GM12878 (cell line): ENCODE results near the gene ELK3. TPM values are rescaled to one million over a fixed set of nuclear protein-coding genes. Genes with fewer than 3 reads are reported as not detected.

Experiments used
- ATAC-seq: fragments of 200-7000 bp; cut with Tn5 transposase; 3 replicates; pipeline ENCODE4 v1.9.1; 2020; ENCODE audit warnings: mild to moderate bottlenecking, moderate library complexity
- BruUV-seq: library from RNA; stranded (reverse); fragments of 400-500 nt; replicated peaks from 2 replicates; lab custom pipeline; 2021; lab: Mats Ljungman, UMichigan
- CTCF ChIA-PET: fragments of 300-600 bp; sonication (Branson Sonifier 250); formaldehyde crosslinking; extraction: SDS; loops from one replicate; lab custom pipeline; 2021; ENCODE audit warnings: inconsistent platforms; lab: Yijun Ruan, JAX
- POLR2A ChIA-PET: fragments of 350-600 bp; formaldehyde crosslinking; extraction: SDS; loops from one replicate; lab custom pipeline; 2021; ENCODE audit warnings: inconsistent platforms; lab: Charles Lee
- RAD21 ChIA-PET: fragments of 300-600 bp; sonication (Branson Sonifier 250); formaldehyde crosslinking; loops from one replicate; lab custom pipeline; 2023; ENCODE audit warnings: antibody characterized with exemption; ENCODE audit not compliant: unreplicated experiment; lab: Charles Lee
- SMC1A ChIA-PET: fragments of 300-600 bp; sonication (Branson Sonifier 250); formaldehyde crosslinking; loops from one replicate; lab custom pipeline; 2023; ENCODE audit not compliant: unreplicated experiment, uncharacterized antibody; lab: Charles Lee
- DNase-seq: peaks from one replicate; pipeline ENCODE4 v3.0.0-alpha.2; 2011; ENCODE audit warnings: low read depth, low spot score
- FAIRE-seq: peaks from 3 replicates; lab custom pipeline; 2011; peaks lifted over from hg19 to GRCh38; lab: Jason Lieb, UNC
- H2AFZ ChIP-seq: 2 replicates; pipeline ENCODE4 v1.6.0; 2011; ENCODE audit warnings: low read depth, low read length, control low read depth; ENCODE audit not compliant: control insufficient read depth
- H3K27ac ChIP-seq: 2 replicates; pipeline ENCODE4 v1.5.1; 2011; ENCODE audit warnings: control low read depth; ENCODE audit not compliant: control insufficient read depth, insufficient read depth
- H3K27me3 ChIP-seq, 2 experiments: replicated peaks in 1 of 2; 2 replicates each; pipeline versions ENCODE4 v1.6.0 to v1.6.1; 2011; ENCODE audit warnings: low read length in 1 of 2; ENCODE audit not compliant: control insufficient read depth in 2 of 2, insufficient read depth in 2 of 2
- H3K36me3 ChIP-seq, 2 experiments: 2 replicates each; pipeline ENCODE4 v1.5.1; 2011; ENCODE audit warnings: low read length in 1 of 2; ENCODE audit not compliant: control insufficient read depth in 2 of 2, insufficient read depth in 2 of 2
- H3K4me1 ChIP-seq: 2 replicates; pipeline ENCODE4 v1.6.1; 2011; ENCODE audit warnings: mild to moderate bottlenecking, low read length, moderate library complexity, mixed read lengths; ENCODE audit not compliant: control insufficient read depth, insufficient read depth
- H3K4me2 ChIP-seq: 2 replicates; pipeline ENCODE4 v1.6.0; 2011; ENCODE audit warnings: control low read depth; ENCODE audit not compliant: control insufficient read depth, insufficient read depth
- H3K4me3 ChIP-seq: fragments of 200-600 bp; sonication (generic); 2 replicates; pipeline ENCODE4 v1.5.1; 2016
- H3K79me2 ChIP-seq: 2 replicates; pipeline ENCODE4 v1.6.0; 2011; ENCODE audit warnings: low read length; ENCODE audit not compliant: control insufficient read depth, insufficient read depth
- H3K9ac ChIP-seq: 2 replicates; pipeline ENCODE4 v1.8.0; 2011; ENCODE audit warnings: low read length, control low read depth, mixed read lengths; ENCODE audit not compliant: control insufficient read depth, insufficient read depth
- H3K9me3 ChIP-seq: replicated peaks from 3 replicates; pipeline ENCODE4 v1.5.1; 2011; ENCODE audit warnings: mild to moderate bottlenecking, low read length; ENCODE audit not compliant: control insufficient read depth, insufficient read depth
- H4K20me1 ChIP-seq: 2 replicates; pipeline ENCODE4 v1.6.0; 2011; ENCODE audit not compliant: control insufficient read depth, insufficient read depth
- BHLHE40 ChIP-seq, 2 experiments: fragments of 450-650 bp in 1 of 2; IDR thresholded peaks; 2 replicates each; pipeline ENCODE4 v1.6.1; 2011 to 2017; ENCODE audit warnings: low read depth in 2 of 2, borderline replicate concordance in 1 of 2, improper control_type of control experiment in 1 of 2, low read length in 1 of 2, mild to moderate bottlenecking in 1 of 2
- HDGF ChIP-seq: fragments of 450-650 bp; IDR thresholded peaks from 2 replicates; pipeline ENCODE4 v1.6.1; 2016; ENCODE audit warnings: antibody characterized with exemption
- RFX5 ChIP-seq: IDR thresholded peaks from 2 replicates; pipeline ENCODE4 v1.6.1; 2011; ENCODE audit warnings: low read depth, low read length, improper control_type of control experiment
- SIN3A ChIP-seq: IDR thresholded peaks from 2 replicates; pipeline ENCODE4 v1.6.1; 2012; ENCODE audit warnings: low read depth, low read length, improper control_type of control experiment
- WGBS: methylation state at CpG from one replicate; pipeline ENCODE4 v1.1.6; 2016; ENCODE audit warnings: low lambda C conversion rate; ENCODE audit not compliant: insufficient replicate concordance, insufficient coverage; ENCODE audit errors: missing lambda C conversion rate; 5-methylcytosine and 5-hydroxymethylcytosine counted together
- in situ Hi-C: fragments of 300-500 bp; cut with MboI; formaldehyde crosslinking; loops from 9 replicates; pipeline ENCODE4 v1.14.3; 2018; ENCODE audit warnings: mixed read lengths
- intact Hi-C: fragments of 100-400 bp; cut with micrococcal nuclease; formaldehyde crosslinking; loops from one replicate; pipeline ENCODE4 v1.14.2; 2022; ENCODE audit not compliant: unreplicated experiment
- polyA plus RNA-seq, 11 experiments: library from polyadenylated mRNA; depleted of rRNA in 4 of 11; unstranded in 6 of 11; stranded (reverse) in 5 of 11; fragments of >200 nt; fragmentation: Nextera tagmentation in 4 of 11; fragmentation: Illumina TruSeq in 1 of 11; extraction: Ambion mirVana in 4 of 11; extraction: Trizol in 1 of 11; gene quantifications; 1 replicate in 1 of 11; 2 replicates in 10 of 11; pipeline versions ENCODE4 v1.2.1 to v1.2.3, GENCODE V29; 2011 to 2016; ENCODE audit warnings: inconsistent platforms in 2 of 11, missing spikeins in 2 of 11, low read depth in 1 of 11
- total RNA-seq, 4 experiments: library from RNA; depleted of rRNA in 3 of 4; stranded (reverse); fragments of >200 nt in 3 of 4; fragmentation: Illumina TruSeq in 1 of 4; extraction: Trizol in 1 of 4; gene quantifications; 2 replicates each; pipeline versions ENCODE4 v1.2.1 to v1.2.3, GENCODE V29; 2013 to 2021
- TF ChIP-seq, protein P1 (sequence below): fragments of 450-650 bp; formaldehyde crosslinking; IDR thresholded peaks from 2 replicates; pipeline ENCODE4 v1.5.0; 2022; ENCODE audit warnings: mild to moderate bottlenecking, missing genetic modification characterization
- TF ChIP-seq, protein P2 (sequence below), 3 experiments: IDR thresholded peaks in 2 of 3; conservative IDR thresholded peaks in 1 of 3; 2 replicates each; pipeline ENCODE4 v1.5.1; 2011; ENCODE audit warnings: low read depth in 3 of 3, low read length in 3 of 3, mild to moderate bottlenecking in 3 of 3, control low read depth in 2 of 3, moderate library complexity in 2 of 3, inconsistent platforms in 1 of 3, mixed read lengths in 1 of 3; ENCODE audit not compliant: control insufficient read depth in 2 of 3, insufficient read depth in 1 of 3; ENCODE audit errors: extremely low read depth in 1 of 3
- TF ChIP-seq, protein P3 (sequence below): fragments of 450-650 bp; IDR thresholded peaks from 2 replicates; pipeline ENCODE4 v1.6.1; 2017; ENCODE audit warnings: borderline replicate concordance

The ELK3 gene
- total and polyA plus RNA-seq, 10 of the 15 experiments (the other 5 are each of a cell fraction or from before 2014, with no cell fraction given) = 0.37 to 4.8 (median 0.88) TPM

DNA sequence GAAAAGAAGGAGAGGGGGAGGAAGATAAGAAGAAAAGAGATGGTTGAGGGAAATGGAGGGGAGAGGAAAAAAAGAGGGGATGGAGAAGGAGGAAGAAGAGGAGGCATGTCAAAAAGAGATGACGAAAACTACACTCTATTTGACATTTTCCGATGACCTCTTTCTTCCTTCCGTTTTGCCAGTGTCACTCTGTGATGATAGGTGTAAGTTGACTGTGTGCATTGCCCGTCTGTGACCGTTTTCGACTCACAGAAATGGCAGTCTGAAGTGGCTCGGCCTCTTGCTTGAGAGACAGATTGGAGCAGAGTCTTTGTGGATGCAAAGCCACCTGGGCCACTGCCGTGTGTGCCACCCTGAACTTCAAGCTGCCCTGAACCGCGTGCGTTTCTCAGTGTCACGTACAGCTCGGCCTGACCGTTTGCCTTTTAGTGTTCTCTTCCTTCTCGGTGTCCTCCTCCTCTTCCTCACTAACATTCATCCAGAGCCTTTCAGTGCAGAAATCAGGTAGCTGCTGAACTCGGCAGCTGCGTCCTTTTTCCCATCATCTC is 32.7 kb downstream of the ELK3 start:
- Histone ChIP-seq H3K9me3 (no peaks in the 10 kb centered on the region), H3K27me3 (no peaks in the 10 kb centered on the region), H3K4me1 (peaks cover 6% of the 10 kb centered on the region), H4K20me1 (no peaks in the 10 kb centered on the region), H3K79me2 (no peaks in the 10 kb centered on the region), H2AFZ (no peak overlapping the region), H3K36me3 (no peaks in the 10 kb centered on the region), H3K4me2 (no peak overlapping the region), H3K27ac (no peak overlapping the region), H3K9ac (no peak overlapping the region), H3K4me3 (no peak overlapping the region)
- DNase-seq = no peak
- WGBS = 80% methylated on average over 17 of the region's 17 CpGs
- ChIA-PET SMC1A (interaction anchor here (0.5 to 1.0 kb wide), 2 partner anchors 16 to 290 kb away, joined by 3 to 4 read pairs; no protein-coding TSS in a partner anchor), RAD21 (no interaction called here), POLR2A (no interaction called here), CTCF (interaction anchor here (1.0 kb wide), 1 partner anchor 290 kb away, joined by 3 read pairs; no protein-coding TSS in a partner anchor)
- in situ Hi-C loops = no loop called here
- no TSS peak for BruUV-seq
- intact Hi-C loops = no loop called here
- FAIRE-seq = no peak
- TF ChIP-seq, protein P1, sequence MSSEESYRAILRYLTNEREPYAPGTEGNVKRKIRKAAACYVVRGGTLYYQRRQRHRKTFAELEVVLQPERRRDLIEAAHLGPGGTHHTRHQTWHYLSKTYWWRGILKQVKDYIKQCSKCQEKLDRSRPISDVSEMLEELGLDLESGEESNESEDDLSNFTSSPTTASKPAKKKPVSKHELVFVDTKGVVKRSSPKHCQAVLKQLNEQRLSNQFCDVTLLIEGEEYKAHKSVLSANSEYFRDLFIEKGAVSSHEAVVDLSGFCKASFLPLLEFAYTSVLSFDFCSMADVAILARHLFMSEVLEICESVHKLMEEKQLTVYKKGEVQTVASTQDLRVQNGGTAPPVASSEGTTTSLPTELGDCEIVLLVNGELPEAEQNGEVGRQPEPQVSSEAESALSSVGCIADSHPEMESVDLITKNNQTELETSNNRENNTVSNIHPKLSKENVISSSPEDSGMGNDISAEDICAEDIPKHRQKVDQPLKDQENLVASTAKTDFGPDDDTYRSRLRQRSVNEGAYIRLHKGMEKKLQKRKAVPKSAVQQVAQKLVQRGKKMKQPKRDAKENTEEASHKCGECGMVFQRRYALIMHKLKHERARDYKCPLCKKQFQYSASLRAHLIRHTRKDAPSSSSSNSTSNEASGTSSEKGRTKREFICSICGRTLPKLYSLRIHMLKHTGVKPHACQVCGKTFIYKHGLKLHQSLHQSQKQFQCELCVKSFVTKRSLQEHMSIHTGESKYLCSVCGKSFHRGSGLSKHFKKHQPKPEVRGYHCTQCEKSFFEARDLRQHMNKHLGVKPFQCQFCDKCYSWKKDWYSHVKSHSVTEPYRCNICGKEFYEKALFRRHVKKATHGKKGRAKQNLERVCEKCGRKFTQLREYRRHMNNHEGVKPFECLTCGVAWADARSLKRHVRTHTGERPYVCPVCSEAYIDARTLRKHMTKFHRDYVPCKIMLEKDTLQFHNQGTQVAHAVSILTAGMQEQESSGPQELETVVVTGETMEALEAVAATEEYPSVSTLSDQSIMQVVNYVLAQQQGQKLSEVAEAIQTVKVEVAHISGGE (CRISPR knock-in tag) = no peak
- TF ChIP-seq BHLHE40 (IDR thresholded peaks at IDR 0.05; ENCODE audit: borderline replicate concordance in 1 of 2, low read depth in 2 of 2, low read length in 1 of 2) = no peak
- TF ChIP-seq, protein P2, sequence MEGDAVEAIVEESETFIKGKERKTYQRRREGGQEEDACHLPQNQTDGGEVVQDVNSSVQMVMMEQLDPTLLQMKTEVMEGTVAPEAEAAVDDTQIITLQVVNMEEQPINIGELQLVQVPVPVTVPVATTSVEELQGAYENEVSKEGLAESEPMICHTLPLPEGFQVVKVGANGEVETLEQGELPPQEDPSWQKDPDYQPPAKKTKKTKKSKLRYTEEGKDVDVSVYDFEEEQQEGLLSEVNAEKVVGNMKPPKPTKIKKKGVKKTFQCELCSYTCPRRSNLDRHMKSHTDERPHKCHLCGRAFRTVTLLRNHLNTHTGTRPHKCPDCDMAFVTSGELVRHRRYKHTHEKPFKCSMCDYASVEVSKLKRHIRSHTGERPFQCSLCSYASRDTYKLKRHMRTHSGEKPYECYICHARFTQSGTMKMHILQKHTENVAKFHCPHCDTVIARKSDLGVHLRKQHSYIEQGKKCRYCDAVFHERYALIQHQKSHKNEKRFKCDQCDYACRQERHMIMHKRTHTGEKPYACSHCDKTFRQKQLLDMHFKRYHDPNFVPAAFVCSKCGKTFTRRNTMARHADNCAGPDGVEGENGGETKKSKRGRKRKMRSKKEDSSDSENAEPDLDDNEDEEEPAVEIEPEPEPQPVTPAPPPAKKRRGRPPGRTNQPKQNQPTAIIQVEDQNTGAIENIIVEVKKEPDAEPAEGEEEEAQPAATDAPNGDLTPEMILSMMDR (IDR thresholded peaks at IDR 0.05 in 2 of 3, conservative IDR thresholded peaks at IDR 0.05 in 1 of 3; ENCODE audit: control insufficient read depth in 2 of 3, extremely low read depth in 1 of 3, insufficient read depth in 1 of 3, low read depth in 3 of 3, low read length in 3 of 3) = no peak
- TF ChIP-seq SIN3A = no peak
- TF ChIP-seq, protein P3, sequence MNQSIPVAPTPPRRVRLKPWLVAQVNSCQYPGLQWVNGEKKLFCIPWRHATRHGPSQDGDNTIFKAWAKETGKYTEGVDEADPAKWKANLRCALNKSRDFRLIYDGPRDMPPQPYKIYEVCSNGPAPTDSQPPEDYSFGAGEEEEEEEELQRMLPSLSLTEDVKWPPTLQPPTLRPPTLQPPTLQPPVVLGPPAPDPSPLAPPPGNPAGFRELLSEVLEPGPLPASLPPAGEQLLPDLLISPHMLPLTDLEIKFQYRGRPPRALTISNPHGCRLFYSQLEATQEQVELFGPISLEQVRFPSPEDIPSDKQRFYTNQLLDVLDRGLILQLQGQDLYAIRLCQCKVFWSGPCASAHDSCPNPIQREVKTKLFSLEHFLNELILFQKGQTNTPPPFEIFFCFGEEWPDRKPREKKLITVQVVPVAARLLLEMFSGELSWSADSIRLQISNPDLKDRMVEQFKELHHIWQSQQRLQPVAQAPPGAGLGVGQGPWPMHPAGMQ = no peak
- TF ChIP-seq RFX5 = no peak
- no peak for TF ChIP-seq HDGF
- ATAC-seq = no peak
